Measurements from ENCODE around the gene FOXC1.

Gene FOXC1

GRCh38 chr6:1645466-1646185 lies 35.9 kb downstream of the FOXC1 start:
- DNase-seq, result no peak

DNA sequence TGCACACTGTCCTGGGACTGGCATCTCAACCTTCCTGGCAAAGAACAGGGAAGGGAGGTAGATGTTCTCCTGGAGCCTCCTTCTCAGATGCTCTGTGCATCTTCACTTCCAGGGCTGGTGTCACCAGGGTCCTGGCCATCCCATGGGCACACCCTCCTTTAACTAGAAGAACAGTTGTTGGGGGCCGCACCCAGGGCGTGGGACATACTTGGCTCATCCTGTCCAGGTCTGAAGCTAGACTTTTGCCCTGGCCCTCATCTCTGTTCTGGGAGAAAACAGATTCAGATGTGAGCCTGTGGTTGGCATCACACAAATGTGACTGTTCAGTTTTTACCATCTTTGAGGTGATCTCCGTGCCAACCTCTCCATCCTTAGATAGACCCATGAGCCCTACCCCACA lies 41.6 kb downstream of the FOXC1 start:
- DNase-seq, result no peak

GRCh38 chr6:1652842-1653241 lies 43.1 kb downstream of the FOXC1 start:
- no peak for DNase-seq

GRCh38 chr6:1654054-1654453 lies 44.3 kb downstream of the FOXC1 start:
- DNase-seq, result no peak

- DNase-seq, result no peak
Observed at GRCh38 chr6:1657116-1657770, 47.5 kb downstream of the FOXC1 start.

DNA sequence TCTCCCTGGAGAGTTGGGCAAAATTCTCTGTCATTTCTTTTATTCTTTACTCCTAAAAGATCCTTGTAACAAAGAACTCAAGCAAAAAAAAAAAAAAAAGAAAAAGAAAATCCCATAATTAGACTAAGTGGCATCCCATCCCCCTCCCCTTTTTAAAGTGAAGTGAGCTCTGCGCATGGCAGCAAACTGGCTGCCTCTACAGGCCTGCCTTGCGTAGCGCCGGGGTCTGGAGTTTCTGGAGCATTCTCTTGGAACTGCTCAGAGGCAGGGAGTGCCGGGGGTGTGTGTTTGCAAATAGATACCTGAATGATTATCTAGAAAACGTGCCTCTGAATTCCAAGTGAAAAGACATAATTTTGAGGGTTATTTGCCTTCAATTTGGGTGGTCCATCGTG lies 48.1 kb downstream of the FOXC1 start:
- no peak for DNase-seq

DNA sequence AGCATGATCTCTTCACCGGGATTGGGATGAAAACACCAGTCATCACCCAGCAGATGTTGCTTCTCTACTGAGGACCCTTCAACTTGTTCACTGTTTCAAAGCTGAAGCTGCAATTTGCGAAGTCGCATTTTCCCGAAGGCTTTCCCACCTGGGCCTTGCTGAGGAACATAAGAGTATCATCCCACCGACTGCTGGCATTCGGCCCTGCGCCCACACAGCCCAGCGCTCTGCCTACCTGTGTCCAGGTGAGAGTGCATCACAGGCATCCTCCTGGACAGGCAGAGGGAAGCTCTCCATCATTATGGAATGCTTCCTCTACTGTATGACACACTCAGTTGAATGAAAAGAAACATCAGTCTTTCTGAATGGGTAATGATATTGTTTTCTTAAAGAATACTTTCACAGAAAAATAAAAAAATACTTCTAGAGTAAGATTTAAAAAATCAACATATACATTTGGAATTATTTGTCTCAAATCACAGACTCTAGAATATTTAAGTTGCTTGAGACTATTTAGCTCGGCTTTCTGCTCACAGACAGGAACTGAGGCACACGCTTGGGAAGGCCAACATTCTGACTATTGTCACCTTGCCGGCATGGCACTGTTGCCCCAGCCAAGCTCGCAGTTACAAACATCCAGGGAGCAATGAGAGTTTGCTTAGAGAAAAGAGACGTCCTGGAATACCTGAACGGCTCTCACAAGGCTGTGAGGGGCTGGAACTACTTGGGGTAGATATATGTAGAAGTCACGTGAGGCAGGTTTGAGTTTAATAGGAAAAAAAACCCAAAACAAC lies 48.7 kb downstream of the FOXC1 start:
- no peak for DNase-seq

DNA sequence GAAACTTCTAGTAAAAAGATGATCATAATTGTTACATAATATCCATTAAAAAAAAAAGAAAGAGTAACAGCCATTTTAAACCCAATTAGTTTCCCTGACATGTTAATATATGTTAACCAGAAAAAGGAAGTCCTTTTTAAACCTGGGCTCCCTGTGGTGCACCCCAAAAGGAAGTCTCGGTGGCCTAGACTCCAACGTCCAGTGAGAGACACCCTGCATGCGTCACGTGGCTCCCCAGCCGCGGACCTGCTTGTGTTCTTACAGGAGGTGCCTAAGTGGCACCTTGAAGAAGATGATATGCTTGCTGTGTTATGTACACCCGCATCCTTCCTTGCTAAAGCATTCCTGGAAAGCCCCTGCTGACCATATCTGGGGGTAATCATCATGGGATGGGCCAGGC lies 50.1 kb downstream of the FOXC1 start:
- no peak for DNase-seq

DNA sequence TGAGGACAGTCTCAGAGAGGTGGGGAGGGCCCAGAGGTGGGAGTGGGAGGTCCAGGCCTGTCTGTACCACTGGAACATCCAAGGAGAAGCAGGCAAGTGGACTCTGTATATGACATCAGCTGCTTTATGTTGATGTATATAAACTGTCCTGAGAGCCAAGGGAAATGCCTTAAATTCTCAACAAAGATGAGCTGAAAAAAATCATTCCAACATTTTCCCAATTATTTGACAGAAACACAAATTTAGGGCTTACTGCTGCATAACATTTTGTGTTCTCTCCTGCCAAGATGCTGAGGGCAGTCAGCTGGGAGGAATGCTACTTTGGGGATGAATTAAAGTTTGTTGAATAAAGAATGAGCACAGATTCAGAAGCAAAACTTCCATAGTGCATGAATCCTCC lies 52.8 kb downstream of the FOXC1 start:
- no peak for DNase-seq

All from activated CD4-positive, CD25-positive, alpha-beta regulatory T cell (primary cell).